ENCODE measurements around the gene CFAP58. TPM values are rescaled to one million over a fixed set of nuclear protein-coding genes. Genes with fewer than 3 reads are reported as not detected.

The CFAP58 gene
- total and polyA plus RNA-seq, 2 of the 13 experiments (the other 11 are each of a cell fraction or from before 2014, with no cell fraction given): 0.03 TPM; not detected in 1

- no peak for FAIRE-seq
- 94% methylated on average over 17 of the region's 19 CpGs for WGBS (ENCODE audit: low lambda C conversion rate)
- Histone ChIP-seq H3K27ac (ENCODE audit: extremely low read length, insufficient read depth, low read length) (no peak overlapping the region), H3K36me3 (replicated peaks in 1 of 2; ENCODE audit: control insufficient read depth in 1 of 2, insufficient read depth in 2 of 2, low read length in 2 of 2) (peaks cover 3 to 10% of the 10 kb centered on the region in 2 experiments; a peak in 4 of 5 replicates), H3K79me2 (ENCODE audit: insufficient read depth, low read length) (no peaks in the 10 kb centered on the region), H3K4me1 (ENCODE audit: insufficient read depth, low read length) (no peaks in the 10 kb centered on the region), H3K27me3 (ENCODE audit: control insufficient read depth in 1 of 2, insufficient read depth in 2 of 2, low read length in 2 of 2) (no peaks in the 10 kb centered on the region), H4K20me1 (ENCODE audit: insufficient read depth, low read length) (0 out of 2 replicates have a peak, but pooled peaks cover 3% of the 10 kb centered on the region), H3K9me3 (ENCODE audit: low read length) (no peaks in the 10 kb centered on the region), H3K4me3 (replicated peaks in 1 of 3; ENCODE audit: insufficient read depth in 1 of 3, low read depth in 2 of 3, low read length in 3 of 3) (no peak overlapping the region), H3K9ac (ENCODE audit: insufficient read depth, low read depth, low read length) (no peak overlapping the region), H2AFZ (ENCODE audit: low read length) (no peak overlapping the region), H3K4me2 (ENCODE audit: low read depth, low read length) (no peak overlapping the region)
- BruUV-seq (replicated peaks): no TSS peak
- ChIA-PET POLR2A (no interaction called here), CTCF (ENCODE audit: low intra/inter-chr PET ratio, low total read pairs) (no interaction called here)
- in situ Hi-C loops (cut with HindIII; ENCODE audit: extremely low pct_ligation_motif_present, low pct_unique_long_range_greater_than_20kb): no loop called here
- ATAC-seq: no peak
- intact Hi-C loops (cut with micrococcal nuclease; ENCODE audit: unreplicated experiment): no loop called here
- no peak for DNase-seq (ENCODE audit: low spot score)
- TF ChIP-seq GABPA (IDR thresholded peaks at IDR 0.05; ENCODE audit: low read depth, low read length) (no peak), GABPA (CRISPR knock-in tag; IDR thresholded peaks at IDR 0.05; ENCODE audit: low read depth) (no peak), SOX5 (CRISPR knock-in tag; IDR thresholded peaks at IDR 0.05; ENCODE audit: borderline replicate concordance) (no peak), ZBTB1 (CRISPR knock-in tag; IDR thresholded peaks at IDR 0.05; ENCODE audit: borderline replicate concordance) (no peak), SPEN (CRISPR knock-in tag; IDR thresholded peaks at IDR 0.05; ENCODE audit: low read depth) (no peak), RCOR2 (CRISPR knock-in tag; IDR thresholded peaks at IDR 0.05) (no peak), ZNF138 (CRISPR knock-in tag; IDR thresholded peaks at IDR 0.05; ENCODE audit: low read depth) (no peak), CREM (IDR thresholded peaks at IDR 0.05) (no peak), CREM (CRISPR knock-in tag; IDR thresholded peaks at IDR 0.05) (no peak), HOXA7 (CRISPR knock-in tag; IDR thresholded peaks at IDR 0.05) (no peak), PPARG (CRISPR knock-in tag; conservative IDR thresholded peaks at IDR 0.05) (no peak), JUND (CRISPR knock-in tag; IDR thresholded peaks at IDR 0.05) (no peak), ONECUT2 (CRISPR knock-in tag; IDR thresholded peaks at IDR 0.05) (no peak), ZNF704 (CRISPR knock-in tag; IDR thresholded peaks at IDR 0.05; ENCODE audit: borderline replicate concordance) (no peak), ZNF572 (CRISPR knock-in tag; IDR thresholded peaks at IDR 0.05) (no peak), ELF3 (CRISPR knock-in tag; IDR thresholded peaks at IDR 0.05) (no peak), ZNF331 (CRISPR knock-in tag; IDR thresholded peaks at IDR 0.05) (no peak)
Measured at GRCh38 chr10:104318810-104319741, 34.6 kb upstream of the CFAP58 start.
